ENCODE results near the gene MMD. TPM values are rescaled to one million over a fixed set of nuclear protein-coding genes. Genes with fewer than 3 reads are reported as not detected.

The MMD gene
- total RNA-seq, 1 experiment from 2014 or later: 26.9 TPM

DNA sequence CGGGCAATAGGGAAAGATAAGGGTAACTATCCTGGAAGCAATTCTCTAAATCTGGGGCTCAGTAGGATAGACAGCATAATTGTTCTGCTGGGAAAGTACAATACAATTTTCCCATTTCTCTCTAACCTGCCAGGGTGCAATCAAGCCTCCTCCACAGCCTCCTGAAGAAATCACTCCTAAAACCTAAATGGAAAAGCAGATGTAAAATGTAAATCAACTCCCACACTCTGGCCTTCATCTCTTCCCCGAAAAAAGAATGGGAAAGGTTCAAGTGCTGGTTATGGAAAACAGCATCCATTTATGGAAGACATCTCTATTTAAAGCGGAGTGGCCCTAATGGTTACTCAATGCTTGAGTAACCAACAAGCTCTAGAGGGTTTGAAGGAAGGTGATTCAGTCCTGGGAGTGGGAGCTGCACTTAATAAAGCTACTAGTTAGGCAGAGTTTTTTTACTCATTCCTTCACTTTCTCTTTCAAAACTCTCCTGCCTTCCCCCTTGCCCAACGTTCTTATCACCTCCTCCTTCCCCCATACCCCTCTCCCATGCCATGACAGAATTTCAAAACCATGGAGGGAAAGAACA lies 5.1 kb downstream of the MMD start:
- intact Hi-C loops (cut with micrococcal nuclease; ENCODE audit: unreplicated experiment): no loop called here

DNA sequence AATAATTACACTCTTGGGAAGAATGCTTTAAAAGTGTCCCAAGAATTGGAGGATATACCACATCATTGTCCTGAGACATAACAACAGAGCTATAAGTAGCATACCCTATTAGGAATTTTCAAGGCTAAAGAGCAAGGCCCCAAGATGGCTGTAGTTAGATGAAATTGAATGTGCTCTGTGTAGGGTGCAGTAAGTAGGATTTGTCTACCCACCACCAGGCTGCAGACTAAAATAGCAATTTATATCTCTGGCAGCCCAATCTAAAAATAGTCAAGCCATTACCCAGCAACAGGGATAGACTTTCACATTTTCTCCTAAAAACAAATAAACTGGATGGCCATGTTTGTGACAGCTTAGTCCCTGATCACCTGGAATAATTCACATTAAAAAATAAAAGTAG lies 5.6 kb downstream of the MMD start:
- in situ Hi-C loops (cut with HindIII; ENCODE audit: low pct_unique_long_range_greater_than_20kb, low sequenced_read_pairs): no loop called here
- Histone ChIP-seq H3K36me3 (ENCODE audit: control insufficient read depth, insufficient read depth, low read length) (no peaks in the 10 kb centered on the region; the same call in 1 of the 2 replicates), H3K4me3 (ENCODE audit: low read depth in 2 of 2, low read length in 2 of 2) (no peak overlapping the region), H3K27me3 (ENCODE audit: control insufficient read depth, insufficient read depth, low read length) (no peaks in the 10 kb centered on the region), H3K9me3 (ENCODE audit: control insufficient read depth, insufficient read depth, low read depth, low read length) (no peaks in the 10 kb centered on the region), H3K27ac (ENCODE audit: low read length) (no peak overlapping the region), H3K4me1 (ENCODE audit: control insufficient read depth, insufficient read depth, low read length) (peaks cover 6% of the 10 kb centered on the region)
- ATAC-seq (no peak), DNase-seq (ENCODE audit: low read depth, low spot score) (no peak)
- BruUV-seq (replicated peaks): no TSS peak
- TF ChIP-seq POLR2AphosphoS5 (IDR thresholded peaks at IDR 0.05; ENCODE audit: low read depth, low read length): no peak
- TF ChIP-seq SIN3A (IDR thresholded peaks at IDR 0.05; ENCODE audit: borderline replicate concordance, insufficient read depth, low read depth, low read length): no peak
- TF ChIP-seq, protein P1, sequence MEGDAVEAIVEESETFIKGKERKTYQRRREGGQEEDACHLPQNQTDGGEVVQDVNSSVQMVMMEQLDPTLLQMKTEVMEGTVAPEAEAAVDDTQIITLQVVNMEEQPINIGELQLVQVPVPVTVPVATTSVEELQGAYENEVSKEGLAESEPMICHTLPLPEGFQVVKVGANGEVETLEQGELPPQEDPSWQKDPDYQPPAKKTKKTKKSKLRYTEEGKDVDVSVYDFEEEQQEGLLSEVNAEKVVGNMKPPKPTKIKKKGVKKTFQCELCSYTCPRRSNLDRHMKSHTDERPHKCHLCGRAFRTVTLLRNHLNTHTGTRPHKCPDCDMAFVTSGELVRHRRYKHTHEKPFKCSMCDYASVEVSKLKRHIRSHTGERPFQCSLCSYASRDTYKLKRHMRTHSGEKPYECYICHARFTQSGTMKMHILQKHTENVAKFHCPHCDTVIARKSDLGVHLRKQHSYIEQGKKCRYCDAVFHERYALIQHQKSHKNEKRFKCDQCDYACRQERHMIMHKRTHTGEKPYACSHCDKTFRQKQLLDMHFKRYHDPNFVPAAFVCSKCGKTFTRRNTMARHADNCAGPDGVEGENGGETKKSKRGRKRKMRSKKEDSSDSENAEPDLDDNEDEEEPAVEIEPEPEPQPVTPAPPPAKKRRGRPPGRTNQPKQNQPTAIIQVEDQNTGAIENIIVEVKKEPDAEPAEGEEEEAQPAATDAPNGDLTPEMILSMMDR (IDR thresholded peaks at IDR 0.05): no peak
- no peak for TF ChIP-seq TCF7L2 (IDR thresholded peaks at IDR 0.05; ENCODE audit: low read depth, low read length)
- TF ChIP-seq, protein P2, sequence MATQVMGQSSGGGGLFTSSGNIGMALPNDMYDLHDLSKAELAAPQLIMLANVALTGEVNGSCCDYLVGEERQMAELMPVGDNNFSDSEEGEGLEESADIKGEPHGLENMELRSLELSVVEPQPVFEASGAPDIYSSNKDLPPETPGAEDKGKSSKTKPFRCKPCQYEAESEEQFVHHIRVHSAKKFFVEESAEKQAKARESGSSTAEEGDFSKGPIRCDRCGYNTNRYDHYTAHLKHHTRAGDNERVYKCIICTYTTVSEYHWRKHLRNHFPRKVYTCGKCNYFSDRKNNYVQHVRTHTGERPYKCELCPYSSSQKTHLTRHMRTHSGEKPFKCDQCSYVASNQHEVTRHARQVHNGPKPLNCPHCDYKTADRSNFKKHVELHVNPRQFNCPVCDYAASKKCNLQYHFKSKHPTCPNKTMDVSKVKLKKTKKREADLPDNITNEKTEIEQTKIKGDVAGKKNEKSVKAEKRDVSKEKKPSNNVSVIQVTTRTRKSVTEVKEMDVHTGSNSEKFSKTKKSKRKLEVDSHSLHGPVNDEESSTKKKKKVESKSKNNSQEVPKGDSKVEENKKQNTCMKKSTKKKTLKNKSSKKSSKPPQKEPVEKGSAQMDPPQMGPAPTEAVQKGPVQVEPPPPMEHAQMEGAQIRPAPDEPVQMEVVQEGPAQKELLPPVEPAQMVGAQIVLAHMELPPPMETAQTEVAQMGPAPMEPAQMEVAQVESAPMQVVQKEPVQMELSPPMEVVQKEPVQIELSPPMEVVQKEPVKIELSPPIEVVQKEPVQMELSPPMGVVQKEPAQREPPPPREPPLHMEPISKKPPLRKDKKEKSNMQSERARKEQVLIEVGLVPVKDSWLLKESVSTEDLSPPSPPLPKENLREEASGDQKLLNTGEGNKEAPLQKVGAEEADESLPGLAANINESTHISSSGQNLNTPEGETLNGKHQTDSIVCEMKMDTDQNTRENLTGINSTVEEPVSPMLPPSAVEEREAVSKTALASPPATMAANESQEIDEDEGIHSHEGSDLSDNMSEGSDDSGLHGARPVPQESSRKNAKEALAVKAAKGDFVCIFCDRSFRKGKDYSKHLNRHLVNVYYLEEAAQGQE (IDR thresholded peaks at IDR 0.05; ENCODE audit: insufficient read depth in 1 of 2, low read depth in 2 of 2, low read length in 1 of 2): no peak
- CTCF ChIA-PET: interaction anchor here (0.6 kb wide), 1 partner anchor 18 kb away, joined by 4 read pairs; no protein-coding TSS in a partner anchor
- POLR2A ChIA-PET: interaction anchor here (0.8 kb wide), 1 partner anchor 11 kb away, joined by 3 read pairs; no protein-coding TSS in a partner anchor
- intact Hi-C loops (cut with micrococcal nuclease; ENCODE audit: unreplicated experiment): no loop called here

More for the DNA sequence above, 5.1 kb downstream of the MMD start:
- Histone ChIP-seq H3K27me3 (ENCODE audit: control insufficient read depth, insufficient read depth, low read length) (no peaks in the 10 kb centered on the region), H3K27ac (ENCODE audit: low read length) (no peak overlapping the region), H3K36me3 (ENCODE audit: control insufficient read depth, insufficient read depth, low read length) (no peaks in the 10 kb centered on the region; the same call in 1 of the 2 replicates), H3K9me3 (ENCODE audit: control insufficient read depth, insufficient read depth, low read depth, low read length) (no peaks in the 10 kb centered on the region), H3K4me1 (ENCODE audit: control insufficient read depth, insufficient read depth, low read length) (peaks cover 6% of the 10 kb centered on the region), H3K4me3 (ENCODE audit: low read depth in 2 of 2, low read length in 2 of 2) (no peak overlapping the region)
- in situ Hi-C loops (cut with HindIII; ENCODE audit: low pct_unique_long_range_greater_than_20kb, low sequenced_read_pairs): no loop called here
- no peak for DNase-seq (ENCODE audit: low read depth, low spot score)
- ATAC-seq: no peak
- TF ChIP-seq, protein P2 (IDR thresholded peaks at IDR 0.05; ENCODE audit: insufficient read depth in 1 of 2, low read depth in 2 of 2, low read length in 1 of 2): no peak
- TF ChIP-seq, protein P1 (IDR thresholded peaks at IDR 0.05): no peak
- BruUV-seq (replicated peaks): no TSS peak
- CTCF ChIA-PET: no interaction called here
- POLR2A ChIA-PET: no interaction called here
